HUES64 (cell line): ENCODE measurements around the gene SEC14L6.

Experiments used
- H3K27ac ChIP-seq: 2 replicates; pipeline ENCODE4 v1.7.0; 2013; ENCODE audit warnings: low read depth, low read length, inconsistent platforms
- H3K27me3 ChIP-seq: 2 replicates; pipeline ENCODE4 v1.6.1; 2013; ENCODE audit warnings: mild to moderate bottlenecking, low read length; ENCODE audit not compliant: insufficient read depth
- H3K36me3 ChIP-seq: 2 replicates; pipeline ENCODE4 v1.6.1; 2013; ENCODE audit warnings: mild to moderate bottlenecking, low read length; ENCODE audit not compliant: insufficient read depth
- H3K4me1 ChIP-seq: 2 replicates; pipeline ENCODE4 v1.6.1; 2013; ENCODE audit warnings: mild to moderate bottlenecking, low read length, moderate library complexity; ENCODE audit not compliant: insufficient read depth
- H3K4me3 ChIP-seq: 2 replicates; pipeline ENCODE4 v1.5.1; 2013; ENCODE audit warnings: mild to moderate bottlenecking, low read length, moderate library complexity
- H3K9ac ChIP-seq: 2 replicates; pipeline ENCODE4 v1.6.1; 2013; ENCODE audit warnings: mild to moderate bottlenecking, low read depth, low read length
- H3K9me3 ChIP-seq: 2 replicates; pipeline ENCODE4 v1.6.1; 2013; ENCODE audit warnings: low read depth, low read length; ENCODE audit not compliant: insufficient read depth
- WGBS: fragments of 150-250, 120-280 bp; methylation state at CpG from one replicate; pipeline ENCODE4 v1.1.7; 2013; ENCODE audit warnings: missing lambda C conversion rate; 5-methylcytosine and 5-hydroxymethylcytosine counted together

The SEC14L6 gene

GRCh38 chr22:30472994-30473720 is 73.4 kb downstream of the SEC14L6 start:
- Histone ChIP-seq H3K4me3 (no peak overlapping the region), H3K27ac (no peak overlapping the region), H3K9ac (no peak overlapping the region), H3K4me1 (no peaks in the 10 kb centered on the region), H3K36me3 (no peaks in the 10 kb centered on the region), H3K9me3 (no peaks in the 10 kb centered on the region), H3K27me3 (no peaks in the 10 kb centered on the region)
- 82% methylated on average over 3 of the region's 4 CpGs for WGBS
